Measurements from ENCODE around the gene CORT.
A peak's percentile ranks its signal among the peaks of the same experiment; 100 is the strongest.
"Not testable (repeated sequence)": the region's sequence is repeated elsewhere in the genome, so short reads cannot be mapped to it uniquely, and the experiment has no call there.

Gene CORT

GRCh38 chr1:10438677-10439163 is 11.1 kb upstream of the CORT start:
- no peak for DNase-seq (ENCODE audit: low read depth, low spot score)

DNA sequence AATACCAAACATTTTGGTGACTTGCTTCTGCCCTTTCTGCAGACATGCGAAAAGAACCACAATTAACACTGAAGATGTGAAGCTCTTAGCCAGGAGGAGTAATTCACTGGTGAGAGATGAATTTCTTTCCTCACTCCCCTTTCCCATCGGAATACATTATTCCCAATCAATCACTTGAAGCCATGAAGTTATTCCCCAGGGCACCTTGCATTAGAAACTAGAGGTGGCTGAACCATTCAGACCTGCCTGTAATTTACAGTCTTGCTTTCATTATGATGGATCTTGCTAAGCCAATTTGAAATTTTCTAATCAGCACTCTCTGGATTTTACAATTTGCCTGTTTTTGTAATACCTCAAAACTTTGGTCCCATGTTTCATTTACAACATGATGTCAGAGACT is 9.5 kb upstream of the CORT start:
- DNase-seq (ENCODE audit: low read depth, low spot score): no peak

DNA sequence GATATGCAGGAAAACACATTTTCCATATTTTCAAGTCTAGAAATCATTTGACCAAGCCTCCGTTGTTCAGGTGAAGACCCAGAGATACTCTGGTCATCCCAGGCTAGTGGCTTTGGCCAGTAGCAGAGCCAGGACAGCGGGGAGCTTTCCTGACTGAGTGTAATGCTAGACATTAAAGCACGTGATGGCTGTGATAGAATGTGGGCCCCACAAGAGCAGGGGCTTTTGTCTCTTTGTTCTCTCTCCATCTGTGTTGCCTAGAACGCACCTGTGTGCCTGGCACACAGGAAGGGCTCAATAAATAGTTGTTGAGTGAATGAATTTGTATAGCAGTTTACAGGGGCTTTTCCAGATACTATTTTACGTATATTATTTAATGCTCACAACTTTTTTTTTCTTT is 9.0 kb upstream of the CORT start:
- DNase-seq (ENCODE audit: low read depth, low spot score): no peak

GRCh38 chr1:10444248-10444647 is 5.6 kb upstream of the CORT start:
- DNase-seq (ENCODE audit: low read depth, low spot score): no peak

DNA sequence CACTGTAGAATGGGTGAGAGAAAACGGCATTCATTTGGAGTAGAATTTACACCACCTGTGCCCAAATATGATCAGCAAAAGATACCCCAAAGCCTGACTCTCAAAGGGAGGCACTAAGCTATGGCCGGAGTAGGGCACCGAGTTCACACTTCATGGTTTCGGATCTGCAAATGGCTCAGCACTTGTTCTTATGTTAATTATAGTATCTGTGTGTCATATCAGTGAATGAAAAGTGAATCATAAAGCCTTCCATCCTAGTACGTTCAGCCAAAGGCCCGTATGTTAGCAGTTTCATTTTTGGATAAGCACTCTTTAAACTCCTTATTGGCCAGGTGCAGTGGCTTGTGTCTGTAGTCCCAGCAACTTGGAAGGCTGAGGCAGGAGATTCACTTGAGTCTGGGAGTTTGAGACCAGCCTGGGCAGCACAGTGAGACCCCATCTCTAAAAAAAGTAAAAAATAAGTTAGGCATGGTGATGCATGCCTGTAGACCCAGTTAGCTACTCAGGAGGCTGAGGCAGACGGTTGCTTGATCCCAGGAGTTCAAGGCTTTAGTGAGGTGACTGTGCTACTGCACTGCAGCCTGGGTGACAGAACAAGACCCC is 4.9 kb upstream of the CORT start:
- DNase-seq (ENCODE audit: low read depth, low spot score): no peak

DNA sequence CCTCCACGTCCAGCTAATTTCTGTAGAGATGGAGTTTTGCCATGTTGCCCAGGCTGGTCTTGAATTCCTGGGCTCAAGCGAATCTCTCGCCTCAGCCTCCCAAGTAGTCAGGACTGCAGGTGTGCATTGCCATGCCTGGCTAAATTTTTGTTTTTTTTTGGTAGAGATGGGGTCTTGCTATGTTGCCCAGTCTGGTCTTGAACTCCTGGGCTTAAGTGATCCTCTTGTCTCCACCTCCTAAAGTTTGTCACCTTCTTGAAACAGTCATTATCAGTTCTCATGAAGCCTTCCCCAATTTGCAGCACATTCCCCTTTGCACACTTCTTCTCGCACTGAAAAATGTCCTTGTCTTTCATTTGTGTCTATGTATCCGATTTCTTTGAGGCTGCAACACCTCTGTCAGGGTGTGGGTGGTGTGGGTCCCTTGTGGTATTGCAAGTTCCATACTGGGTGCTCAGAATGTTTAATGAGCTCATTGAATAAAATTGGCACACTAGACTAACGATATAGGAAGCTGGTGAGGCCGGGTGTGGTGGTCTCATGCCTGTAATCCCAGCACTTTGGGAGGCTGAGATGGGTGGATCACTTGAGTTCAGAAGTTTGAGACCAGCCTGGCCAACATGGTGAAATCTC is 2.9 kb upstream of the CORT start:
- no peak for DNase-seq (ENCODE audit: low read depth, low spot score)

GRCh38 chr1:10450156-10450814 is 454 bp downstream of the CORT start:
- no peak for DNase-seq (ENCODE audit: low read depth, low spot score)

- DNase-seq (ENCODE audit: low read depth, low spot score): no peak
These were observed 1.0 kb downstream of the CORT start for GRCh38 chr1:10450836-10451235.

DNA sequence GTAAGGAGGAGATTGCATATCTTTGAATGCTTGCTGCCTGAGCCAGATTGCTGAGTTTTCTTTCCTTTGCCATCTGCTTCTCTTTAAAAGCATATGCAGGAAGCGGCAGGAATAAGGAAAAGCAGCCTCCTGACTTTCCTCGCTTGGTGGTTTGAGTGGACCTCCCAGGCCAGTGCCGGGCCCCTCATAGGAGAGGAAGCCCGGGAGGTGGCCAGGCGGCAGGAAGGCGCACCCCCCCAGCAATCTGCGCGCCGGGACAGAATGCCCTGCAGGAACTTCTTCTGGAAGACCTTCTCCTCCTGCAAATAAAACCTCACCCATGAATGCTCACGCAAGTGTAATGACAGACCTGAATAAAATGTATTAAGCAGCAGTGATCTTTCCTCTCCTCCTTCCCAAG is 1.5 kb downstream of the CORT start:
- peak; percentile 45 for DNase-seq (ENCODE audit: low read depth, low spot score)

GRCh38 chr1:10456048-10456447 is 6.2 kb downstream of the CORT start:
- DNase-seq (ENCODE audit: low read depth, low spot score): no peak

GRCh38 chr1:10456661-10457060 is 6.8 kb downstream of the CORT start:
- DNase-seq (ENCODE audit: low read depth, low spot score): no peak

- not testable (repeated sequence) for DNase-seq (ENCODE audit: low read depth, low spot score)
These were observed 7.6 kb downstream of the CORT start for GRCh38 chr1:10457462-10457861.

- no peak for DNase-seq (ENCODE audit: low read depth, low spot score)
These were observed 8.0 kb downstream of the CORT start for GRCh38 chr1:10457875-10458274.

- peak; percentile 23 for DNase-seq (ENCODE audit: low read depth, low spot score)
These were observed 9.4 kb downstream of the CORT start for GRCh38 chr1:10459184-10459583.

DNA sequence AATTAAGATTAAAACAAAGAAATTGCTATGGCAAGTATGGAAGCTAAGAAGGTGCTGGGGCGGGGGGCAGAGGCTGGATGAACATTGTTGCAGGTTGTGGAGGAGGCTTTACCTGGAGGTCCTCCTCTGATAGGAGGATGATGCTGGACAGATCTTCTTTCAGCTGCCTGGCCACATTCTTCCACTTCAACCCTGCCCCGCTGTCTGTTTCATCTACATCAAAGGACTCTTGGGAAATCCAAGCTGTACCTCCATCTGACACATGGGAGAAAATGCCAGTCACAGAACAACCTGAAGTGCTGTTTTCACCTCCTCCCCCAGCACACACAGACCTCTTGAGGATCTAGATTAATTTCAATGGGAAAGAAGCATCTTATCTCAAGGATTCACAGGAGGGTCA is 17.2 kb downstream of the CORT start:
- DNase-seq (ENCODE audit: low read depth, low spot score): no peak

- DNase-seq (ENCODE audit: low read depth, low spot score): no peak
These were observed 20.2 kb downstream of the CORT start for GRCh38 chr1:10470043-10470442.

DNA sequence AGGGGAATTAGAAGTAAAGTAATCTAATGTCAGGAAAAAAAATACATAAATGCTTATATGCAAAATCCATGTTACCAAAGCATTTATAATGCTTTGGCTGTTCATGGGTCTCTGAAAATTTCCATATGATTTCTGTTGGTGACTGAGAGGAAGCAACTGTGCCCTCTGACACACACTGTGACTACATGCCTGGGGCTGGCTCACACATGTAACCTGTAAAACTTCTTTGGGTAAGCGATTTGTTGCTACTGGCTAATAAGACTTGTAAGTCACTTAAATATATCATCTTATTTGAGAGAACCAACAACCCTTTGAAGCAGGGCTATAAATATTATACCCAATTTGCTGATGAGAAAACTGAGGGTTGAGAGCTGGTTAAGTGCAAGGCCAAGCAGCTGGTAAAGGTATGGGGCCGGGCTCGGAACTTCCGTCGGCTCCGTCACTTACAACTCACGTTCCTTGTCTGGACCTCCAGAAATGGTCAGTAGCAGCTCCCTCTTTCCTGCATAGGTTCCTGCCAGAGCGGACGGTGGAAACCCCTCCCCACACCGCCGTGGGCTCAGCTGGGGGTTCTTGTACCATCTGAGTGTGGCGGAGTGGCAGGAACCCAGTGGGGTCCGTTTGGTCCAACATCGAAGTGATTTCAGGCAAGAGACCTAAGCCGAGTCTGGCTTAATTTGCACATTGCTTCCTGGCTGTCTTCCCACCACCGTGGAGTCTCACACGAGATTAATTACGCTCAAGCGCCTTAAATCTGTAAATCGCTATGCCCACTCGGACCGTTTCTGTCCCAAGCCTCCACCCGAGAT is 21.8 kb downstream of the CORT start:
- DNase-seq (ENCODE audit: low read depth, low spot score): peak; percentile 56

GRCh38 chr1:10472220-10473144 is 22.7 kb downstream of the CORT start, which contains the start of gene DFFA:
Gene DFFA, minus strand, starts transcription at chr1:10472529. Its CDS starts 71 bp downstream, at chr1:10472458.
- DNase-seq (ENCODE audit: low read depth, low spot score): peak; percentile 97

DNA sequence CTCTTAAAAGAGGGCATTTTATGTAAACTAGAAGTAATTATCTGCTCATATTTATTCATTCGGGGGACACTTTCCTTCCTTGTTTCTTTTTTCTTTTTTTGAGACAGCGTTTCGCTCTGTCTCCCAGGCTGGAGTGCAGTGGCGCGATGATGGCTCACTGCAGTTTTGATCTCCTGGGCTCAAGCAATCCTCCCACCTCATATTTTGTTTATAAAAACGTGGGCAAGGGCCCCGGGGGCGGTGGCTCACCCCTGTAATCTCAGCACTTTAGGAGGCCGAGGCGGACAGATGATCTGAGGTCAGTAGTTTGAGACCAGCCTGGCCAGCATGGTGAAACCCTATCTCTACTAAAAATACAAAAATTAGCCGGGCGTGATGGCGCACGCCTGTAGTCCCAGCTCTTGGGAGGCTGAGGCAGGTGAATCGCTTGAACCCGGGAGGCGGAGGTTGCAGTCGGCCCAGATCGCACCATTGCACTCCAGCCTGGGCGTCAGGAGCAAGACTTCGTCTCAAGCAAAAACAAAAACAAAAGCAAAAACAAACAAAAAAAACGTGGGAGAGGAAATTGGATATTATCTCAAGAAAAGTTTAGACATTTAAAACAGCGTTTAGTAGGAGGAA is 23.4 kb downstream of the CORT start:
- no peak for DNase-seq (ENCODE audit: low read depth, low spot score)

- DNase-seq (ENCODE audit: low read depth, low spot score): not testable (repeated sequence)
These were observed 24.4 kb downstream of the CORT start for GRCh38 chr1:10474309-10474612.

Data from ELF-1 (cell line).